H7 (cell line): ENCODE data around the gene ARL4A. TPM values are rescaled to one million over a fixed set of nuclear protein-coding genes. Genes with fewer than 3 reads are reported as not detected.

ENCODE experiments used
- DNase-seq: peaks from one replicate; pipeline ENCODE4 v3.0.0; 2012
- H3K27me3 ChIP-seq: 2 replicates; pipeline ENCODE4 v1.6.0; 2011; ENCODE audit warnings: mild to moderate bottlenecking, low read length; ENCODE audit not compliant: control insufficient read depth, insufficient read depth
- H3K36me3 ChIP-seq: replicated peaks from 2 replicates; pipeline ENCODE4 v1.5.1; 2011; ENCODE audit warnings: low read length; ENCODE audit not compliant: control insufficient read depth, insufficient read depth
- H3K4me3 ChIP-seq: 2 replicates; pipeline ENCODE4 v1.5.1; 2011; ENCODE audit warnings: low read depth, mild to moderate bottlenecking, control low read depth, low read length, moderate library complexity; ENCODE audit not compliant: insufficient read depth
- total RNA-seq: library from RNA; depleted of rRNA; stranded (reverse); fragments of >200 nt; shearing (Covaris generic); gene quantifications from 2 replicates; pipeline ENCODE4 v1.2.3, GENCODE V29; 2014

The ARL4A gene
- total RNA-seq, 1 experiment from 2014 or later = 25.3 TPM

- Histone ChIP-seq H3K4me3 (no peak overlapping the region), H3K27me3 (no peaks in the 10 kb centered on the region), H3K36me3 (no peaks in the 10 kb centered on the region)
- DNase-seq = no peak
These were observed 33.9 kb downstream of the ARL4A start for GRCh38 chr7:12721286-12721830.

GRCh38 chr7:12722136-12722535 is 34.7 kb downstream of the ARL4A start:
- no peak for DNase-seq
- Histone ChIP-seq H3K36me3 (no peaks in the 10 kb centered on the region), H3K4me3 (no peak overlapping the region), H3K27me3 (no peaks in the 10 kb centered on the region)

GRCh38 chr7:12722636-12723605 is 35.5 kb downstream of the ARL4A start:
- no peak overlapping the region for H3K4me3 ChIP-seq
- no peak for DNase-seq
- H3K36me3 ChIP-seq = no peaks in the 10 kb centered on the region
- H3K27me3 ChIP-seq = no peaks in the 10 kb centered on the region

GRCh38 chr7:12725575-12726316 is 38.3 kb downstream of the ARL4A start:
- Histone ChIP-seq H3K4me3 (no peak overlapping the region), H3K27me3 (no peaks in the 10 kb centered on the region), H3K36me3 (no peaks in the 10 kb centered on the region)
- no peak for DNase-seq

- Histone ChIP-seq H3K27me3 (no peaks in the 10 kb centered on the region), H3K4me3 (no peak overlapping the region), H3K36me3 (no peaks in the 10 kb centered on the region)
- no peak for DNase-seq
These were observed 39.5 kb downstream of the ARL4A start for GRCh38 chr7:12726908-12727307.

- Histone ChIP-seq H3K4me3 (no peak overlapping the region), H3K27me3 (no peaks in the 10 kb centered on the region), H3K36me3 (no peaks in the 10 kb centered on the region)
- no peak for DNase-seq
These were observed 40.2 kb downstream of the ARL4A start for GRCh38 chr7:12727455-12728191.

- H3K4me3 ChIP-seq = no peak overlapping the region
- no peak for DNase-seq
- H3K27me3 ChIP-seq = no peaks in the 10 kb centered on the region
- H3K36me3 ChIP-seq = no peaks in the 10 kb centered on the region
These were observed 40.7 kb downstream of the ARL4A start for GRCh38 chr7:12728192-12728538.

GRCh38 chr7:12729112-12729511 is 41.7 kb downstream of the ARL4A start:
- Histone ChIP-seq H3K4me3 (no peak overlapping the region), H3K27me3 (no peaks in the 10 kb centered on the region), H3K36me3 (no peaks in the 10 kb centered on the region)
- DNase-seq = peak; percentile 27

- Histone ChIP-seq H3K4me3 (no peak overlapping the region), H3K27me3 (no peaks in the 10 kb centered on the region), H3K36me3 (no peaks in the 10 kb centered on the region)
- DNase-seq = no peak
These were observed 43.1 kb downstream of the ARL4A start for GRCh38 chr7:12730523-12730922.

GRCh38 chr7:12731214-12731656 is 43.8 kb downstream of the ARL4A start:
- no peaks in the 10 kb centered on the region for H3K36me3 ChIP-seq
- no peaks in the 10 kb centered on the region for H3K27me3 ChIP-seq
- H3K4me3 ChIP-seq = no peak overlapping the region
- DNase-seq = no peak

- H3K36me3 ChIP-seq = no peaks in the 10 kb centered on the region
- no peaks in the 10 kb centered on the region for H3K27me3 ChIP-seq
- no peak for DNase-seq
- no peak overlapping the region for H3K4me3 ChIP-seq
These were observed 44.3 kb downstream of the ARL4A start for GRCh38 chr7:12731775-12732174.

GRCh38 chr7:12732428-12732827 is 45.0 kb downstream of the ARL4A start:
- Histone ChIP-seq H3K36me3 (no peaks in the 10 kb centered on the region), H3K4me3 (no peak overlapping the region), H3K27me3 (no peaks in the 10 kb centered on the region)
- DNase-seq = no peak

GRCh38 chr7:12735923-12736322 is 48.5 kb downstream of the ARL4A start:
- Histone ChIP-seq H3K27me3 (no peaks in the 10 kb centered on the region), H3K36me3 (no peaks in the 10 kb centered on the region), H3K4me3 (no peak overlapping the region)
- no peak for DNase-seq

- no peak overlapping the region for H3K4me3 ChIP-seq
- no peaks in the 10 kb centered on the region for H3K27me3 ChIP-seq
- H3K36me3 ChIP-seq = no peaks in the 10 kb centered on the region
- no peak for DNase-seq
These were observed 49.9 kb downstream of the ARL4A start for GRCh38 chr7:12737373-12737772.
